GM19463 (cell line): Measurements from ENCODE around the gene PKNOX2.

ENCODE experiments used
- ATAC-seq: cut with Tn5 transposase; IDR thresholded peaks from one replicate; pipeline ENCODE4 v1.9.1; 2021; ENCODE audit warnings: mild to moderate bottlenecking, moderate library complexity; ENCODE audit not compliant: unreplicated experiment

PKNOX2 gene

GRCh38 chr11:125305345-125305744 is 140.8 kb downstream of the PKNOX2 start:
- no peak for ATAC-seq

GRCh38 chr11:125306476-125306875 is 141.9 kb downstream of the PKNOX2 start:
- ATAC-seq: no peak

- ATAC-seq: no peak
Measured at GRCh38 chr11:125308246-125308645, 143.7 kb downstream of the PKNOX2 start.

GRCh38 chr11:125312391-125312790 is 147.8 kb downstream of the PKNOX2 start:
- ATAC-seq: no peak

- ATAC-seq: no peak
Measured at GRCh38 chr11:125312812-125313211, 148.3 kb downstream of the PKNOX2 start.

- ATAC-seq: no peak
Measured at GRCh38 chr11:125313271-125314219, 149.0 kb downstream of the PKNOX2 start.

- no peak for ATAC-seq
Measured at GRCh38 chr11:125314276-125315078, 149.9 kb downstream of the PKNOX2 start.

GRCh38 chr11:125315079-125315740 is 150.7 kb downstream of the PKNOX2 start:
- ATAC-seq: no peak

GRCh38 chr11:125317416-125317815 is 152.9 kb downstream of the PKNOX2 start:
- no peak for ATAC-seq

GRCh38 chr11:125319649-125320048 is 155.1 kb downstream of the PKNOX2 start:
- no peak for ATAC-seq

GRCh38 chr11:125320347-125321076 is 156.0 kb downstream of the PKNOX2 start:
- ATAC-seq: no peak

GRCh38 chr11:125322289-125322688 is 157.7 kb downstream of the PKNOX2 start:
- ATAC-seq: no peak

- no peak for ATAC-seq
Measured at GRCh38 chr11:125325196-125325595, 160.6 kb downstream of the PKNOX2 start.

GRCh38 chr11:125326126-125326525 is 161.6 kb downstream of the PKNOX2 start:
- no peak for ATAC-seq

- no peak for ATAC-seq
Measured at GRCh38 chr11:125327518-125328224, 163.1 kb downstream of the PKNOX2 start.

GRCh38 chr11:125328225-125328580 is 163.7 kb downstream of the PKNOX2 start:
- ATAC-seq: no peak

- no peak for ATAC-seq
Measured at GRCh38 chr11:125329786-125330185, 165.2 kb downstream of the PKNOX2 start.

- no peak for ATAC-seq
Measured at GRCh38 chr11:125330462-125331325, 166.1 kb downstream of the PKNOX2 start.
